Endothelial cell of umbilical vein (primary cell): ENCODE results near the gene DIP2B.

ENCODE experiments used
- CTCF ChIP-seq, 2 donors: IDR thresholded peaks; 1 replicate in 1 of 2; 2 replicates in 1 of 2; pipeline ENCODE4 v1.5.1; 2011; ENCODE audit warnings: low read length in 2 of 2, mild to moderate bottlenecking in 2 of 2, moderate library complexity in 2 of 2, control low read depth in 1 of 2, inconsistent platforms in 1 of 2, low read depth in 1 of 2; ENCODE audit not compliant: insufficient read depth in 1 of 2; ENCODE audit errors: extremely low read depth in 1 of 2
- EZH2 ChIP-seq: IDR thresholded peaks from 2 replicates; pipeline ENCODE4 v1.6.1; 2012; ENCODE audit warnings: borderline replicate concordance, low read depth, mild to moderate bottlenecking, moderate library complexity, low read length, inconsistent platforms; ENCODE audit not compliant: severe bottlenecking
- MAX ChIP-seq: IDR thresholded peaks from 2 replicates; pipeline ENCODE4 v1.6.1; 2011; ENCODE audit not compliant: insufficient read depth, insufficient read length
- POLR2AphosphoS5 ChIP-seq: IDR thresholded peaks from 2 replicates; pipeline ENCODE4 v1.6.1; 2012; ENCODE audit warnings: low read depth, mild to moderate bottlenecking, control low read depth, low read length, moderate library complexity; ENCODE audit not compliant: insufficient read depth

- no peak for TF ChIP-seq CTCF (IDR thresholded peaks at IDR 0.05; ENCODE audit: extremely low read depth in 1 of 2, insufficient read depth in 1 of 2, low read depth in 1 of 2, low read length in 2 of 2)
- no peak for TF ChIP-seq MAX
- no peak for TF ChIP-seq POLR2AphosphoS5
- TF ChIP-seq EZH2: no peak
Measured at GRCh38 chr12:50546441-50547318, 41.9 kb downstream of the DIP2B start.
